Uterus (tissue), 2 donors: ENCODE results near the gene HSD17B8.

Experiments used
- CTCF ChIP-seq, 4 experiments: fragments of 200-600 bp in 2 of 4; fragments of 450-650 bp in 2 of 4; sonication (generic) in 2 of 4; IDR thresholded peaks; one replicate each; pipeline ENCODE4 v1.5.1; 2016 to 2019; ENCODE audit warnings: antibody characterized with exemption in 4 of 4, mild to moderate bottlenecking in 2 of 4, moderate library complexity in 1 of 4
- POLR2A ChIP-seq, 2 donors: fragments of 450-650 bp; IDR thresholded peaks; one replicate each; pipeline ENCODE4 v1.6.1; 2016; ENCODE audit warnings: antibody characterized with exemption in 2 of 2, mild to moderate bottlenecking in 1 of 2, moderate library complexity in 1 of 2

GRCh38 chr6:33212857-33213165, 8.4 kb downstream of the HSD17B8 start:
- TF ChIP-seq CTCF (IDR thresholded peaks at IDR 0.05) (no peak), POLR2A (IDR thresholded peaks at IDR 0.05) (no peak)
